Thyroid gland (tissue), 4 donors: ENCODE measurements around the gene NMNAT2. TPM values are rescaled to one million over a fixed set of nuclear protein-coding genes. Genes with fewer than 3 reads are reported as not detected.

Experiments
- DNase-seq, 2 donors: peaks; one replicate each; pipeline ENCODE4 v3.0.0-alpha.2; 2019
- H3K27ac ChIP-seq, 3 donors: fragments of 200-600 bp; sonication (generic); 1 replicate in 2 of 3; 2 replicates in 1 of 3; pipeline ENCODE4 v1.5.1; 2016 to 2019; ENCODE audit warnings: mild to moderate bottlenecking in 1 of 3, moderate library complexity in 1 of 3
- H3K27me3 ChIP-seq: fragments of 200-600 bp; sonication (generic); one replicate; pipeline ENCODE4 v1.5.1; 2019
- H3K36me3 ChIP-seq, 2 donors: fragments of 200-600 bp; sonication (generic); one replicate each; pipeline ENCODE4 v1.5.1; 2016 to 2019
- H3K4me1 ChIP-seq, 2 donors: fragments of 200-600 bp; sonication (generic); one replicate each; pipeline ENCODE4 v1.5.1; 2017 to 2019
- H3K4me3 ChIP-seq, 3 donors: fragments of 200-600 bp; sonication (generic); replicated peaks in 1 of 3; 1 replicate in 2 of 3; 2 replicates in 1 of 3; pipeline ENCODE4 v1.5.1; 2016; ENCODE audit warnings: mild to moderate bottlenecking in 1 of 3
- H3K9me3 ChIP-seq: fragments of 200-600 bp; sonication (generic); one replicate; pipeline ENCODE4 v1.5.1; 2017
- POLR2A ChIP-seq, 2 donors: fragments of 450-650 bp; IDR thresholded peaks; one replicate each; pipeline ENCODE4 v1.6.1; 2017; ENCODE audit warnings: antibody characterized with exemption in 2 of 2, mild to moderate bottlenecking in 2 of 2, moderate library complexity in 1 of 2
- WGBS, 2 donors: methylation state at CpG; one replicate each; pipeline ENCODE4 v1.1.5; 2017; 5-methylcytosine and 5-hydroxymethylcytosine counted together
- intact Hi-C: fragments of 100-400 bp; cut with DNase I; formaldehyde crosslinking; loops from one replicate; pipeline ENCODE4 v1.15.1; 2023
- total RNA-seq, 4 donors: library from RNA; depleted of rRNA; stranded (reverse); fragments of >200 nt; gene quantifications; one replicate each; pipeline ENCODE4 v1.2.3, GENCODE V29; 2016
- TF ChIP-seq, protein P1 (sequence below), 6 experiments: fragments of 200-600 bp in 3 of 6; fragments of 450-650 bp in 3 of 6; sonication (generic) in 3 of 6; IDR thresholded peaks; one replicate each; pipeline ENCODE4 v1.5.1; 2016 to 2019; ENCODE audit warnings: antibody characterized with exemption in 6 of 6, mild to moderate bottlenecking in 2 of 6, inconsistent platforms in 1 of 6, moderate library complexity in 1 of 6

The NMNAT2 gene
- total RNA-seq, 4 donors from 2014 or later: 7.6 to 39.5 (median 17.3) TPM

DNA sequence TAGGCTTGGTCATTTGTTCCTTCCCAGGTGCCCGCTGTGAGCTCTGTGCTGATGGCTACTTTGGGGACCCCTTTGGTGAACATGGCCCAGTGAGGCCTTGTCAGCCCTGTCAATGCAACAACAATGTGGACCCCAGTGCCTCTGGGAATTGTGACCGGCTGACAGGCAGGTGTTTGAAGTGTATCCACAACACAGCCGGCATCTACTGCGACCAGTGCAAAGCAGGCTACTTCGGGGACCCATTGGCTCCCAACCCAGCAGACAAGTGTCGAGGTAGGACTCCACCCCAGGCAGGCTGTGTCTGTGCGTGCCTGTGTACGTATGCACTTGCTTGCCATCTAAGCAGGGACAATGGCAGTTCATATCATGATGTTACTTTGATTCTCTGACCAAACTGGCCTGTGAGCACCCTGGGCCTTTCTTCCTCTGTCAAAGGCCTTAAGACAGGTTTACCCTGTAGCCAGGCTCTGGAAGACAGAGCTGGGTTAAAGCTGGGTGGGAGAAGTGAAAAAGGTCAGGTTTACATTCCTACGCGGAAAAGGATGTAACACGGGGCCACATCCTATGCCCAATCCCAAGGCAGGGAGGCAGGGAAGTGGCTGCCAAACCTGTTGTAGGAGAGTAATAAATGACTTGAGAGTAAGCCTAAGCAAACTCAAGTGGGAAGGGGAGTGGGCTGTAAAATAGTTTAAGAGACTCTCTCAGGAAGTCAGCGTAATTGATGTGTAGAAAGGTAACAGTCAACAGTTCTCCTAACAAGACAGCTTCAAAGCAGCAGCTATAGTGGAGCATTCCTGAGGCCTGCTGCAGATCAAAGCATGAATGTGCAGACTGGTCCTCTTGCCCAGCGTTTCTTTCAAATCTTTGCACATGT is 189.6 kb downstream of the NMNAT2 start:
- Histone ChIP-seq H3K27me3 (no peaks in the 10 kb centered on the region), H3K36me3 (no peaks in the 10 kb centered on the region), H3K4me3 (no peak overlapping the region), H3K9me3 (no peaks in the 10 kb centered on the region), H3K4me1 (peaks cover 0 to 8% of the 10 kb centered on the region in 2 donors), H3K27ac (no peak overlapping the region)
- intact Hi-C loops: loop anchor here (5.0 kb wide), 1 partner anchor 261 kb away; no protein-coding TSS in a partner anchor
- DNase-seq: no peak
- no peak for TF ChIP-seq POLR2A (IDR thresholded peaks at IDR 0.05)
- TF ChIP-seq, protein P1, sequence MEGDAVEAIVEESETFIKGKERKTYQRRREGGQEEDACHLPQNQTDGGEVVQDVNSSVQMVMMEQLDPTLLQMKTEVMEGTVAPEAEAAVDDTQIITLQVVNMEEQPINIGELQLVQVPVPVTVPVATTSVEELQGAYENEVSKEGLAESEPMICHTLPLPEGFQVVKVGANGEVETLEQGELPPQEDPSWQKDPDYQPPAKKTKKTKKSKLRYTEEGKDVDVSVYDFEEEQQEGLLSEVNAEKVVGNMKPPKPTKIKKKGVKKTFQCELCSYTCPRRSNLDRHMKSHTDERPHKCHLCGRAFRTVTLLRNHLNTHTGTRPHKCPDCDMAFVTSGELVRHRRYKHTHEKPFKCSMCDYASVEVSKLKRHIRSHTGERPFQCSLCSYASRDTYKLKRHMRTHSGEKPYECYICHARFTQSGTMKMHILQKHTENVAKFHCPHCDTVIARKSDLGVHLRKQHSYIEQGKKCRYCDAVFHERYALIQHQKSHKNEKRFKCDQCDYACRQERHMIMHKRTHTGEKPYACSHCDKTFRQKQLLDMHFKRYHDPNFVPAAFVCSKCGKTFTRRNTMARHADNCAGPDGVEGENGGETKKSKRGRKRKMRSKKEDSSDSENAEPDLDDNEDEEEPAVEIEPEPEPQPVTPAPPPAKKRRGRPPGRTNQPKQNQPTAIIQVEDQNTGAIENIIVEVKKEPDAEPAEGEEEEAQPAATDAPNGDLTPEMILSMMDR (IDR thresholded peaks at IDR 0.05): no peak
- 87 to 90% methylated on average over 13 of the region's 13 CpGs for WGBS, 2 donors

DNA sequence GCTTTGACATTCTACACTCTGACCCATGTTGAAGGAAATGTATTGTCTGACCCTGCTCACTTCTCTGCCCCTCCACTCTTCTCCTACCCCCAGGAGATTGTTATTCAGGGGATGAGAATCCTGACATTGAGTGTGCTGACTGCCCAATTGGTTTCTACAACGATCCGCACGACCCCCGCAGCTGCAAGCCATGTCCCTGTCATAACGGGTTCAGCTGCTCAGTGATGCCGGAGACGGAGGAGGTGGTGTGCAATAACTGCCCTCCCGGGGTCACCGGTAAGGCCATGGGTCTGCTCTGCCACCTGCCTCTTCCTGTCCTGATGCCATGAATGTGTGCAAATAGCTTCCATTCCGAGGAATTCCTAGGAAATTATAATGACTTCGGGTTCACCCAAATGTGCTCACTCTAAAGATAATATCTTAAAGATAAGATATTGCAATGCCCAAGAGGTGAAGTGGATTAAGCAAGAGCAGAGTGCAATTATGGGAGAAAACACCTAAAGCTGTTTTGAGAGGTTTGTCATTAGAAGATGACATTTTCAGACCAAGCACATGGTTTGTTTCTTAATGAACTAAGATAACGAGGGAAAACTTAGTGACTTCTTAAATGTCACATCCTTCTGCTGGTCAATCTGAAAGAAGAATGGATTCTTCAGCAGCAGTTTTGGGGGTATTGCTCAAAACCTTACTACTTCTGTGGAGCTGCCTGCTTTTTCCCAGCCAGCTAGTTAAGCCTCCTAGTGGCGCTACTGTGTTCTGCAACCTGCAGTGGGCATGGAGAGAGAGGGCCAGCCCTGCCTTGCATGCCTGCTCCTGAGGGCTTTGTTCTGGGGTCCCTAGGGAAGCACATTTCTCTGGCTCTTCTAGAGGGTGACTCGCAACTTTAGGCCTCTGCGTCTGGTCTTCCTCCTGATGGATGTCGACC is 190.5 kb downstream of the NMNAT2 start:
- peaks cover 0 to 17% of the 10 kb centered on the region in 2 donors for H3K4me1 ChIP-seq
- 85 to 87% methylated on average over 16 of the region's 16 CpGs for WGBS, 2 donors
- TF ChIP-seq, protein P1 (IDR thresholded peaks at IDR 0.05): peak; percentile 54 to 69 (median 60)
- TF ChIP-seq POLR2A (IDR thresholded peaks at IDR 0.05): no peak
- no peaks in the 10 kb centered on the region for H3K27me3 ChIP-seq
- H3K27ac ChIP-seq: no peak overlapping the region
- intact Hi-C loops: loop anchor here (5.0 kb wide), 1 partner anchor 260 kb away; no protein-coding TSS in a partner anchor
- no peaks in the 10 kb centered on the region for H3K36me3 ChIP-seq
- DNase-seq: peak; percentile 48 to 57
- H3K4me3 ChIP-seq: no peak overlapping the region
- H3K9me3 ChIP-seq: no peaks in the 10 kb centered on the region

DNA sequence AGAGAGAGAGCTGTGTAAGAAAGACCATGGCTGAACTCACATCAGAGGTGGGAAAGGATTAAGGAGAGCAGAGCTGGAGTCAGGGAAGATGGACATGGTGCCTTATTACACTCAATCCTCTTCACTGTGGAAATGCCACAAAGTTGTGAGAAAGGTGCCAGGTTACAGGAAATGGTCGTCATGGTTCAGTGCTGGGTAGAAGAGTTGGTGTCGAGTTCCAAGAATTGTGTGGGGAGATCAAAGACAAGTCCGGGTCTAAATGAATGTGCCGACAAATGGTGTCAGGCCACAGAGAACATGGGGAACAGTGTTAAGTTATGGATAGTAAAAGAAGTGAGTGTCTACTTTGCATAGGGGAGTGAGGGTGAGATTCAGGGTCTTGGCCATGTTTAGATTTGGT is 191.2 kb downstream of the NMNAT2 start:
- no peak for DNase-seq
- no peak for TF ChIP-seq POLR2A (IDR thresholded peaks at IDR 0.05)
- TF ChIP-seq, protein P1 (IDR thresholded peaks at IDR 0.05): no peak
- Histone ChIP-seq H3K36me3 (no peaks in the 10 kb centered on the region), H3K4me3 (no peak overlapping the region), H3K27ac (no peak overlapping the region), H3K27me3 (no peaks in the 10 kb centered on the region), H3K9me3 (no peaks in the 10 kb centered on the region), H3K4me1 (peaks cover 0 to 17% of the 10 kb centered on the region in 2 donors)
- 50 to 58% methylated on average over 4 of the region's 4 CpGs for WGBS, 2 donors
- intact Hi-C loops: loop anchor here (5.0 kb wide), 1 partner anchor 260 kb away; no protein-coding TSS in a partner anchor

DNA sequence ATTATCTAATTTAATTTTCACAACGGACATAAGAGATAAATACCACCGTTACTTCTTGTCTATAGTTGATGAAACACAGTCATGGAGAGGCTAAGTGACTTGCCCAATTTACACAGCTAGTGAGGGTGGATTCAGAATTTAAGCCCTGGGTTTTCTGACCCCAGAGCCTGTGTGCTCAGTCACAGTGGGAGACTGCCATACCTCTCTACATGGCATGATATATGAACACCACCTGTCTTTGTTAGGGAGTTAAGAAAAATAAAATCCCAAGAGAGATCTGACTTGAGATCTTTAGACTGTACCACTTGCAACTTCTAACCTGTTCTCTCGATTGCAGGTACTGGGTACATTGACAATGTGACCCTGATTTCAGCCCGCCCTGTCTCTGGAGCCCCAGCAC is 191.8 kb downstream of the NMNAT2 start:
- TF ChIP-seq, protein P1 (IDR thresholded peaks at IDR 0.05): no peak
- no peak for TF ChIP-seq POLR2A (IDR thresholded peaks at IDR 0.05)
- Histone ChIP-seq H3K4me1 (peaks cover 0 to 17% of the 10 kb centered on the region in 2 donors), H3K9me3 (no peaks in the 10 kb centered on the region), H3K4me3 (no peak overlapping the region), H3K27ac (no peak overlapping the region), H3K27me3 (no peaks in the 10 kb centered on the region), H3K36me3 (no peaks in the 10 kb centered on the region)
- intact Hi-C loops: loop anchor here (5.0 kb wide), 1 partner anchor 259 kb away; no protein-coding TSS in a partner anchor
- no peak for DNase-seq
- WGBS, 2 donors: 86 to 88% methylated on average over 4 of the region's 4 CpGs
